Iris pigment epithelial cell (primary cell): ENCODE measurements around the gene PRLH.
"Not testable (repeated sequence)": the region's sequence is repeated elsewhere in the genome, so short reads cannot be mapped to it uniquely, and the experiment has no call there.

Experiments used
- DNase-seq: peaks from one replicate; pipeline ENCODE4 v3.0.0-alpha.2; 2011; ENCODE audit warnings: low read depth

Gene PRLH

DNA sequence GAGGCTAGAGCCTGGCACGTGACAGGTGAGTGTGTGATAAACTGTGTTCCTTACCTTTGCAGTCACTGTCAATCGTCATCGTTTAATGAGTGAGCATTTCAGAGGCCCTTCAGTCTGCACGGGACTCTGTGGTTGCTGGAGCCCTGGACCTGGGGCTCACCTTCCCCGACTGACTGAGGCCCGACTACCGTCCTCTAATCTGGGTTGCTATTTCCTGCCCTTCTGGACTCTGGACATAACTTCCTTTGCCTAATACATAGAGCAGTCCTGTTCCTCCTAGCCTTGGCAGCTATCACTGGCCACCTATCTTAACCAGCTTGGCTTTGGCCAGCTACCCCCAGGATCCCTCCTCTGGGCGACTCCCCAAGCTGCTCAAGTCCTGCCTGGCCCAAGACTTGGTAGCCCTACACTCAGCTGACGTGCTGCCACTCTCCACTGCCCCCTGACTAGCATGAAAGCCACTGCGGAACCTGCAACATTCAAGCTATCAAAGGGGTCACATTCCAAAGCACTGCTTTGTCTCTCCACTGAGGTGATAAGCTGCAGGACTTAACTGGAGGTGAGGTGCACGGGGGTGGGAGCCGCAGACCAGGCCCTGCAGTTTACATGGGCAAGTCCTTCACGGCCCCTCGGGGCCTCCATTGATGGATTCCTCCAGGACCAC lies 35.2 kb downstream of the PRLH start:
- no peak for DNase-seq

DNA sequence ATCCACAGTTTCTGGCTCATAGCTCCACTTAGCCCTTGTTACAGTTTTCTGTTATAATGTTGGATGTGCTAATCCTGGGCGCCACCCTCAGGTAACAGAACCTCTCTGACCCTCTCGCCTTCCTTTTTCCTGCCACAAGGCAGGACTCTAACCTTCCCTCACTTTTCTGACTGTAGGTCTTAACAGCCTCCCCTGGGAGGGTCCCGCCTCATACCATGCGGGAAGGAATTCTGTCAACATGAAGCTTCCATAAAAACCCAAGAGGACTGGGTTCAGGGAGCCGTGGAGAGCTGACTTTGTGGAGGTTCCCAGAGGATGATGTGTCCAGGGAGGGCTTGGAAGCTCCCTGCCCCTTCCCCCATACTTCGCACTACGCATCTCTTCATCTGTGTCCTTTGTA lies 36.0 kb downstream of the PRLH start:
- no peak for DNase-seq

DNA sequence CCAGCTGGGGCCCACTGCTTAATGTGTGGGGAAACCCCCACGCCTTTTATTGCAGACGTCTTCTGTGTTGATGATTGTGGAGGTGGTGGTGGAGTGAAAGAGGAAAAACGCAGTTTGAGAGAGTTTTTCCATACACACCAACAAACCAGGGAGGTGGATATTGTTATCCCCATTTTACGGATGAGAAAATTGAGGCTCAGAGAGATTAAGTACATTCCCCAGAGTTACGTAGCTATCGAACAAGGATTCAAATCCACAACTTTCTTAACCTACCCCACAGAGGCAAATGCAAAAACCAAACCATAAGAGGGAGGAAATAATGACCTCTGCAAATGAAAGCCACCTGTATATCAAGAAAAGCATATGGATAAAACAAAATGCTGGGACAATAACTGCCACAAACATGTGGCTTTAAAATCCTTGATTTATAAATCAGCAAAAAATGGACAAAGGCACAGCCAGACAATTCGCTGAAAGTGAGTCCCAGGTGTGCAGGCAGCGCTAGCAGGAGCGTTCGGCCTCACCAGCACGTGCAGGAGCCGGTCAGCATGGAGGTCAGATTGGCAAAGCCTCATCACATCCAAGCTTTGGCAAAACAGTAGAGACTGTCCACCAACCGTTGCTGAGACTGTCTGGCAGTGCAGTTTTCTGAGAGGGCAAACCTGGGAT lies 36.8 kb downstream of the PRLH start:
- DNase-seq: no peak

DNA sequence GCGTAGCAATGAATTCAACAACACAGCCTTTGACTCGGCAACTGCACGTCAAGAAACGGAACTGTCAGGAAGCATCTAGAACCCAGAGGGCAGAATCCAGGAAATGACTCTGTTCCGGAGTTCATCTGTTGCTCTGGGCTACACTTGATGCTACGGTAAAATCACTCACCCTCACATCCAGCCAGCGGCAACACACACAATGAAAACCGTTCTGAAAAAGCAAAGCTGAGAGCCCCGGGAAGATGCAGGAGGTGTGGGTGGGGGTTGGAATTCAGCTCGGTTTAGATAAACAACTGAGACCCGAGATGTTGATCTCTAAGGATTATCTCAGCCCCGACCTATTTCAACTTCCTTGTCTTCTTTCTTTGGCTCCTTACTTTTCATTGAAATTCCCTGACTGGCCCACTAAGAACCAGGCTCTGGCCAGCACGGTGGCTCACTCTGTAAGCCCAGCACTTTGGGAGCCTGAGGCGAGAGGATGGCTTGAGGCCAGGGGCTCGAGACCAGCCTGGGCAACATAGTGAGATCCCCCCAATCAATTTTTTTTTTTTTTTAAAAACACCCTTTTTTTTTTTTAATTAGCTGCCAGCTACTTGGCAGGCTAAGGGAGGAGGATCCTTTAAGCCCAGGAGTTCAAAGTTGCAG lies 37.5 kb downstream of the PRLH start:
- peak; percentile 89 for DNase-seq

DNA sequence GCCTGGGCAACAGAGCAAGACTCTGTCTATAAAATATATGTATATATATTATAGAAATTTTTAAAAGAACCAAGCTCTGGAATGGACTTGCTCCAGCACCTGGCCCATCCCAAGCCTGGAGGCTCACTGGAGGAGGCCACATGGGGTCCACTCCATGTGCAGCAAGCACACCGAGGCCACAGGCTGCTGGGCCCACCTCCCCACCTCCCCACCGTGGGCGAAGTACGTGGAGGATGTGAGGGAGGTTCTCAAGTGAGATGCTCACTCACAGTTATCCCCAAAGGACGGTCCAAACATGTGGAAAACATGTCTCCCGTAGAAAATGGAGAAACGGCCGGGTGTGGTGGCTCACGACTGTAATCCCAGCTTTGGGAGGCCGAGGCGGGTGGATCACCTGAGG lies 38.0 kb downstream of the PRLH start:
- no peak for DNase-seq

DNA sequence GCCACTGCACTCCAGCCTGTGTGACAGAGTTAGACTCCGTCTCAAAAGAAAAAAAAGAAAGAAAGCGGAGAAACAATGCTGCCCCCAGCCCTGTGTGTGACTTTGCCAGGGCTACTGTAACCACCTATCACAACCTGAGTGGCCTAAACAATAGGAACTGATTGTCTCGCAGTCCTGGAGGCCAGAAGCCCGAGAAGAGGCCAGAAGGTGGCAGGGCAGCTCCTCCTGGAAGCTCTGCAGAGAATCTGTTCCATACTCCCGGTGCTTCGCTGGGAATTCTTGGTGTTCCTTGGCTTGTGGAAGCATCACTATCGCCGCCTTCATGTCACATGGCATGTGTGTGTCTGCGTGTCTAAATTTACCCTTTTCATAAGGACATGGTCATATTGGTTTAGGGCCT lies 38.6 kb downstream of the PRLH start:
- no peak for DNase-seq

DNA sequence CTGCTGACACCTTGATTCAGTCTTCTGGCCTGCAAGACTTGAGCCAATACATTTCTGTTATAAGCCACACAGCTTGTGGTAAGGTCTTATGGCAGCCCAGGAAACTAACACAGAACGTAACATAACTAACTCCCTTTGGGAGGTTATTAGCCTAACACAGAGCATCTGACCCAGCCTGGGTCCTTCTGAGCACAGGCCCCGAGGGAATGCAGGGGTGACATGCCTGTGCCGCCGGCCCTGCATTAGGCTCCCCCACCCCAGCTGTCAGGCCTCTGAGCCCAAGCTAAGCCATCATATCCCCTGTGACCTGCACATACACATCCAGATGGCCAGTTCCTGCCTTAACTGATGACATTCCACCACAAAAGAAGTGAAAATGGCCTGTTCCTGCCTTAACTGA lies 40.1 kb downstream of the PRLH start:
- DNase-seq: not testable (repeated sequence)

DNA sequence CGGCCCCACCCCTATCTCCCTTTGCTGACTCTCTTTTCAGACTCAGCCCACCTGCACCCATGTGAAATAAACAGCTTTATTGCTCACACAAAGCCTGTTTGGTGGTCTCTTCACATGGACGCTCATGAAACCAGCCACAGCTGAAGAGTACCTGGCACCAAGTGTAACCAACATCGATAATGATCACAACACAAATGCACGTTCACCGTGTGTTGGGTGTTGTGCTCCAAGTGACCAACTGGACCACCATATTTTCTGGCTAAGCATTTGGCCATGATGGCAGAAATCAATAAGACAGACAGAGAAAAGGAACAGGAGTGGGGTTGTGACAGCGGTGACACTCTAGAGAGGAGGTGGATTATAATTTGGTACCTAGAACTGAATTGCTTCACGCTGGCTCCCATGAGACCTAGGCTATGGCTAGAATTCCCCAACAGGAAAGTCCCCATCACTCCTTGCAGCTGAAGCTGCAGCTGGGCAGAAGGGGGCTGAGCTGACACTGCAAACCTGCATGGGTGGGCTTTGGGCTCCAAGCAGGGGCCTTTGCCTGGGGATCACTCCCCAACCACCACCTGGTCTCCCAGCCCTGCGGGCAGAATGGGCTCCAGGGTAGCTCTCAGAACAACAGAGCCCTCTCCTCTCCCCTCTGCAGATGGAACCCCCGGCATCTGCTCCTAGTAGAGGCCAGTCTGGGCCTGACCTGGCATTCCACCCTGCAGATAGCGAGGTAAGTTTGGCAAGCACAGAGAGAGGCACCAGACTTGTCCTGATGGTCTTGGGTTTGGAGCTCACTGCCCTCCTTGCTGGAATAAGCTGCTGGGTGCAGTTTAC lies 46.4 kb downstream of the PRLH start:
- no peak for DNase-seq

DNA sequence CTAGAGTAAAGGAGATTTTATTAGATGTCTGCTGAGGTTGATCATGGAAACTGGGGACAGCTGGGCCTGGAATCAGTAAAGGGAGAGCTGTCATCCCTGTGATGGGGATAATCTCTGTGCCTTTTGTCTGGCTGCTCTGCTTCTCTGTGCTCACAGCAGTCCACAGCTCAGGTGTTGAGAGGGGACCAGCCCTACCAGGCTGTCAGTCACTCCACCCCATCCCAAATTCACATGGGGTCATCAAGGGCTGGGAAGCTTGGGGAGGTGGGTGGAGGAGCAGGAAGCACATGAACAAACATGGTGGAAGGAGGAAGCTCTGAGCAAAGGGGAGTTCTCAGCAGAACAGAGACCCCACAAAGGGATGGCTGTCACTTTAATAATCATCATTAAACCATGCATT lies 47.3 kb downstream of the PRLH start:
- no peak for DNase-seq

DNA sequence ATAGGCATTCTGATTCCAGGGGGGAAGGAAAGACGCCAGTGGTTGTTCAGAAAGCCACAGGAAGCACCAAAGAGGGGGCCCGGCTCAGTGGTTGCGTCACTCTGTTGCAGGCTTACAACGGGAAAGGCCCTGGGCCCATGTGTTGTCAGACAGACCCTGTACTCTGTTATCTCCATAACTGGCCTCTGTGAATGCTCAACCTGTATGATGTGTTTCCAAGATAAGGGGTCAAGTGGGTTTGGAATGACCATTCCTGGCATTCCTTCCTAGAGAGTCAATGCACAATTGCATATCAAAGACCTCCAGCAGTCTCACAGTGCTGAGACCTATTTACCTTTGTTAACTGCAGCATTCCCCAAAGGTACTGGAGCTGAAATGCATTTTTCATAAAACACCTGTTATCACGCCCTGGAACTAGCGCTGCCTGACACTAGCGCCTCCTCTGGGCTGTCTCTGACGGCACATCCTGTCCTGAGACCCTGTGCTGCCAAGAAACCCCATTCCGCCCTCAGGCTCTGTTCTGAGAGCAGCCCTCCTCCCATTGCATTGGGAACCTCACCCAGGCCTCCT lies 47.9 kb downstream of the PRLH start:
- peak; percentile 75 for DNase-seq

DNA sequence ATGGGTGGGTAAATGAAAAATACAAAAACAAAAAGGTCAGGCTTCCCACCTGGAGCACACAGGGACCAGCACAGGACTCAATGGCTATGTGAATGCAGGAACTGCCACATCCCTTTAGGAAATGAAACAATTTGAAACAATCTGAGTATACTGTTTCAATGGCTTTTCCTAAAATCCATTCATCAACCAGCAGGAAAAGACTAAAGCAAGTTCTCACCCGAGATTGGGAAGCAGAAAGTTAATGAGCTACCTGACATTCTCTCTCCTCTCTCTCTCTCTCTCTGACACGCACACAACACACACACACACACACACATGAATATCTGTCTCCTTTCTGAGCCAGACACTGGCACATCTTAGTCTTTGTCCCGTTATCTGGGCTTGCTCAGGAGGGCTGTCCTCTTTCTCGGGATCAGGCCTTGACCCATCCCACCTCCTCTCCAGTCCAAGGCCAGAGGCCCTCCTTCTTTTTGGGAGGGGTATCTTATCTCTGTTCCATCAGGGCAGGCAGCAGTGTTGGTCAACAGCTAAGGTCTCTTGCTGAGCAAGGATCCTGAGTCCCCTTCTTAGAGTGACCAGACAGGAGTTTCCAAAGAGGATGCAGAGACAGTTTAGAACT lies 49.4 kb downstream of the PRLH start:
- DNase-seq: no peak

DNA sequence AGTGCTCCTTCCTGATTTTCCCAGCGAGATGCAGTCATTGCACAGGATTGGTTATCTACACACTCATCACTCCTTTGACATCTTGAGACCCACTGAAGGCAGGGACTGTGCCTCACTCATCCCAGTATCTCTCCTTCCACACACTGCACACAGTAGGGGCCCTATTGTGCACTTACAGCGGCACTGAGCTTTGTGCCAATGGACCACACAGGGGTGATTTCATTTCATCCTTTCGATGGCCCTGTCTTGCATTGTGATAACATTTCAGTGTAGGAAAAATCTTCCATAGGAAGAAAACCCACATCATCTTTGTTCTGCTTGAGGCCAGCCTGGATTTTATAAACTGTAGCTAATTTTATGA lies 50.0 kb downstream of the PRLH start:
- DNase-seq: no peak
